HepG2 (cell line): ENCODE data around the gene POLR3E. TPM values are rescaled to one million over a fixed set of nuclear protein-coding genes. Genes with fewer than 3 reads are reported as not detected.
A peak's percentile ranks its signal among the peaks of the same experiment; 100 is the strongest.

Experiments used
- ARNTL ChIP-seq: sonication (generic); formaldehyde crosslinking; IDR thresholded peaks from 2 replicates; pipeline ENCODE4 v1.4.0; 2020; ENCODE audit warnings: mild to moderate bottlenecking, missing genetic modification reagents
- DNMT1 ChIP-seq: sonication (generic); formaldehyde crosslinking; IDR thresholded peaks from 2 replicates; pipeline ENCODE4 v1.5.1; 2020; ENCODE audit warnings: mild to moderate bottlenecking, missing genetic modification reagents
- DPF2 ChIP-seq: sonication (generic); formaldehyde crosslinking; IDR thresholded peaks from 2 replicates; pipeline ENCODE4 v1.4.0; 2020; ENCODE audit warnings: mild to moderate bottlenecking, low read depth, missing genetic modification reagents, borderline replicate concordance
- FOXO4 ChIP-seq: sonication (generic); formaldehyde crosslinking; conservative IDR thresholded peaks from 2 replicates; pipeline ENCODE4 v1.8.1; 2023; ENCODE audit warnings: missing genetic modification reagents
- HNRNPUL1 ChIP-seq: fragments of 200-400 bp; formaldehyde crosslinking; IDR thresholded peaks from 2 replicates; pipeline ENCODE4 v1.6.1; 2017; ENCODE audit warnings: low read depth, mild to moderate bottlenecking, low read length, moderate library complexity
- KDM3A ChIP-seq: IDR thresholded peaks from 2 replicates; pipeline ENCODE4 v1.6.1; 2018; ENCODE audit warnings: low read depth, missing compliant biosample characterization
- MXD4 ChIP-seq: IDR thresholded peaks from 2 replicates; pipeline ENCODE4 v1.6.1; 2016; ENCODE audit warnings: mild to moderate bottlenecking, missing biosample characterization, missing genetic modification reagents
- NR2F6 ChIP-seq, 2 experiments: IDR thresholded peaks; 2 replicates each; pipeline ENCODE4 v1.6.1; 2016; ENCODE audit warnings: antibody characterized with exemption in 1 of 2, mild to moderate bottlenecking in 1 of 2
- RBFOX2 ChIP-seq: fragments of 200-400 bp; formaldehyde crosslinking; IDR thresholded peaks from 2 replicates; pipeline ENCODE4 v1.6.1; 2017; ENCODE audit warnings: low read depth, mild to moderate bottlenecking, low read length
- SYNCRIP ChIP-seq: fragments of 200-400 bp; formaldehyde crosslinking; IDR thresholded peaks from 2 replicates; pipeline ENCODE4 v1.6.1; 2018; ENCODE audit warnings: mild to moderate bottlenecking, low read depth, low read length; ENCODE audit not compliant: insufficient read depth
- TRIM24 ChIP-seq: sonication (generic); formaldehyde crosslinking; IDR thresholded peaks from 2 replicates; pipeline ENCODE4 v1.8.0; 2022; ENCODE audit warnings: mild to moderate bottlenecking, missing genetic modification reagents
- ZBED4 ChIP-seq: sonication (generic); formaldehyde crosslinking; IDR thresholded peaks from 2 replicates; pipeline ENCODE4 v1.4.0; 2020; ENCODE audit warnings: missing genetic modification reagents, borderline replicate concordance
- ZFP36L2 ChIP-seq: sonication (generic); formaldehyde crosslinking; IDR thresholded peaks from 2 replicates; pipeline ENCODE4 v1.4.0; 2020; ENCODE audit warnings: missing genetic modification reagents
- ZFP82 ChIP-seq: sonication (generic); formaldehyde crosslinking; IDR thresholded peaks from 2 replicates; pipeline ENCODE4 v1.5.1; 2020; ENCODE audit warnings: mild to moderate bottlenecking, missing genetic modification reagents, borderline replicate concordance
- ZNF256 ChIP-seq: sonication (generic); formaldehyde crosslinking; conservative IDR thresholded peaks from 2 replicates; pipeline ENCODE4 v1.4.0; 2020; ENCODE audit warnings: missing genetic modification reagents
- ZNF552 ChIP-seq: sonication (generic); formaldehyde crosslinking; IDR thresholded peaks from 2 replicates; pipeline ENCODE4 v1.9.0; 2022; ENCODE audit warnings: missing genetic modification reagents, mild to moderate bottlenecking, borderline replicate concordance
- ZNF557 ChIP-seq: sonication (generic); formaldehyde crosslinking; IDR thresholded peaks from 2 replicates; pipeline ENCODE4 v1.4.0; 2020; ENCODE audit warnings: missing genetic modification reagents
- ZNF574 ChIP-seq: sonication (generic); formaldehyde crosslinking; IDR thresholded peaks from 2 replicates; pipeline ENCODE4 v1.4.0; 2020; ENCODE audit warnings: missing genetic modification reagents
- ZNF670 ChIP-seq: sonication (generic); formaldehyde crosslinking; IDR thresholded peaks from 2 replicates; pipeline ENCODE4 v1.8.0; 2022; ENCODE audit warnings: mild to moderate bottlenecking, missing genetic modification reagents, borderline replicate concordance
- polyA plus RNA-seq, 8 experiments: library from polyadenylated mRNA; depleted of rRNA in 3 of 8; stranded (reverse) in 7 of 8; unstranded in 1 of 8; fragments of >200 nt; fragmentation: Illumina TruSeq in 4 of 8; extraction: Trizol in 4 of 8; gene quantifications; 2 replicates each; pipeline versions ENCODE4 v1.2.1 to v1.2.3, GENCODE V29; 2011 to 2016; ENCODE audit warnings: low read depth in 4 of 8, missing spikeins in 1 of 8, mixed read lengths in 1 of 8; ENCODE audit not compliant: insufficient read depth in 1 of 8
- total RNA-seq, 5 experiments: library from RNA; depleted of rRNA; stranded (reverse); fragments of >200 nt; fragmentation: Illumina TruSeq; extraction: Trizol; gene quantifications; 2 replicates each; pipeline ENCODE4 v1.2.3, GENCODE V29; 2016; ENCODE audit warnings: low read depth in 1 of 5
- TF ChIP-seq, protein P1 (sequence below): sonication (generic); formaldehyde crosslinking; IDR thresholded peaks from 2 replicates; pipeline ENCODE4 v1.4.0; 2020; ENCODE audit warnings: missing genetic modification reagents

Gene POLR3E
- total and polyA plus RNA-seq, 2 of the 13 experiments (the other 11 are each of a cell fraction or from before 2014, with no cell fraction given): 135 to 262 TPM

- peak; percentile 67; the same call in 1 of the 2 replicates for TF ChIP-seq ZBED4
- no peak for TF ChIP-seq ZNF557 (CRISPR knock-in tag)
- peak; percentile 47; the same call in 1 of the 2 replicates for TF ChIP-seq ARNTL (CRISPR knock-in tag)
- no peak for TF ChIP-seq ZNF552
- no peak for TF ChIP-seq ZNF256 (CRISPR knock-in tag)
- no peak for TF ChIP-seq RBFOX2
- TF ChIP-seq DPF2 (CRISPR knock-in tag): no peak
- no peak for TF ChIP-seq DNMT1 (CRISPR knock-in tag)
- no peak for TF ChIP-seq SYNCRIP
- TF ChIP-seq ZNF574 (CRISPR knock-in tag): no peak
- TF ChIP-seq, protein P1, sequence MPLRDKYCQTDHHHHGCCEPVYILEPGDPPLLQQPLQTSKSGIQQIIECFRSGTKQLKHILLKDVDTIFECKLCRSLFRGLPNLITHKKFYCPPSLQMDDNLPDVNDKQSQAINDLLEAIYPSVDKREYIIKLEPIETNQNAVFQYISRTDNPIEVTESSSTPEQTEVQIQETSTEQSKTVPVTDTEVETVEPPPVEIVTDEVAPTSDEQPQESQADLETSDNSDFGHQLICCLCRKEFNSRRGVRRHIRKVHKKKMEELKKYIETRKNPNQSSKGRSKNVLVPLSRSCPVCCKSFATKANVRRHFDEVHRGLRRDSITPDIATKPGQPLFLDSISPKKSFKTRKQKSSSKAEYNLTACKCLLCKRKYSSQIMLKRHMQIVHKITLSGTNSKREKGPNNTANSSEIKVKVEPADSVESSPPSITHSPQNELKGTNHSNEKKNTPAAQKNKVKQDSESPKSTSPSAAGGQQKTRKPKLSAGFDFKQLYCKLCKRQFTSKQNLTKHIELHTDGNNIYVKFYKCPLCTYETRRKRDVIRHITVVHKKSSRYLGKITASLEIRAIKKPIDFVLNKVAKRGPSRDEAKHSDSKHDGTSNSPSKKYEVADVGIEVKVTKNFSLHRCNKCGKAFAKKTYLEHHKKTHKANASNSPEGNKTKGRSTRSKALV (CRISPR knock-in tag): no peak
- TF ChIP-seq TRIM24 (CRISPR knock-in tag): no peak
- TF ChIP-seq NR2F6 (IDR thresholded peaks at IDR 0.05): 0 out of 2 replicates have a peak, but pooled peaks have one; percentile 14
- TF ChIP-seq NR2F6 (CRISPR knock-in tag; IDR thresholded peaks at IDR 0.05): 0 out of 2 replicates have a peak, but pooled peaks have one; percentile 41
- TF ChIP-seq ZNF670 (CRISPR knock-in tag): no peak; the same call in 1 of the 2 replicates
- TF ChIP-seq ZFP36L2 (CRISPR knock-in tag): no peak
- TF ChIP-seq FOXO4 (CRISPR knock-in tag): no peak
- no peak for TF ChIP-seq HNRNPUL1
- TF ChIP-seq MXD4: no peak
- 0 out of 2 replicates have a peak, but pooled peaks have one; percentile 52 for TF ChIP-seq ZFP82 (CRISPR knock-in tag)
- no peak for TF ChIP-seq KDM3A
These were observed 72.1 kb downstream of the POLR3E start (continued) for GRCh38 chr16:22369221-22369811.
